ENCODE results near the gene SORBS1.
A peak's percentile ranks its signal among the peaks of the same experiment; 100 is the strongest.

Gene SORBS1

DNA sequence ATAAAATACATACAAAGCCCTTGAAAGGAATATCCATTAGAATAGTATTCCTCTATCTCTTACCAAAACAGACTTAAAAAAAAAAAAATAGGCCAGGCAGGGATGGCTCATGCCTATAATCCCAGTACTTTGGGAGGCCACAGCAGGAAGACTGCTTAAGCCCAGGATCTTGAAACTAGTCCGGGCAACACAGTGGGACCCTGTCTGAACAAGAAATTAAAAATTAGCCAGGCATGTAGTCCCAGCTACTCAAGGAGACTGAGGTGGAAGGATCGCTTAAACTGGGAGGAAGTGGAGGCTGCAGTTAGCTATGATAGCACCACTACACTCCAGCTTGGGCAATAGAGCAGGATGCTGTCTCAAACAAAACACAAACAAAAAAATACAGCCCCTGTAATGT lies 280.0 kb downstream of the SORBS1 start:
- no peak for DNase-seq

- DNase-seq = no peak
Measured at GRCh38 chr10:95280637-95281036, 280.5 kb downstream of the SORBS1 start.

DNA sequence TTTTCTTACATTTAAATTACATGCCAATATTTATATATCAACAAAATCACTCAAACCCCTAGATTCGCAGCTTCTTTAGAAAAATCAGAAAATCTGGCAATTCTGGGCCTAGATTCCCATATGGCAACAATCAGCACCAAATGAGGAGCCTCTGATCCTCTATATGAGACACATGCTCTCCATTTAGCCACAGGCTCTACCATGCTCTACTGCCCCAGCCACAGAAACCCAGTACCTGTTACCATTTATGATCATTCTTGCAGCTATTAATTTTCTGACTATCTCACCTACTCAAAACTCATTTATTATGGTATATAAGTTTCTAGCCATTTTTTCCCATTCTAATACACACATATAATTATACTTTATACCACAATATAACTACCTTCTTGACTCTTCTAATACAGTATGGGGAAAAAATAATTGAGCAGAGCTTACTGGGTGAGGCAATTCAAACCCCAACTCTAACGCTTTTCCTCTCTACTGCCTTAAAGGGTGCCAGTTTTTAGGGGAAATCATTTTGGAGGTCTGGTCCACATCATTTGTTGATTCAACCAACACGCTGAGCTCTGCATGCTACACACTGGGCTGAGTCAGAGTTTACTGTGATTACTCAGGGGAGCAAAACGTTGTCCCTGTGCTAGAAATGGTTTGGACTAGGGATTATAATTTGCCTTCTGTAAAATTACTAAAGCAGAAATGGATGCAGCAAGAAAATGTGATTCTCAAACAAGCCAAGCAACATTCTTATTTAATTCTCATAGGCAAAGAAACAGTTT lies 281.9 kb downstream of the SORBS1 start:
- DNase-seq = peak; percentile 65

- DNase-seq = peak; percentile 61
Measured at GRCh38 chr10:95278061-95278988, 282.8 kb downstream of the SORBS1 start.

DNA sequence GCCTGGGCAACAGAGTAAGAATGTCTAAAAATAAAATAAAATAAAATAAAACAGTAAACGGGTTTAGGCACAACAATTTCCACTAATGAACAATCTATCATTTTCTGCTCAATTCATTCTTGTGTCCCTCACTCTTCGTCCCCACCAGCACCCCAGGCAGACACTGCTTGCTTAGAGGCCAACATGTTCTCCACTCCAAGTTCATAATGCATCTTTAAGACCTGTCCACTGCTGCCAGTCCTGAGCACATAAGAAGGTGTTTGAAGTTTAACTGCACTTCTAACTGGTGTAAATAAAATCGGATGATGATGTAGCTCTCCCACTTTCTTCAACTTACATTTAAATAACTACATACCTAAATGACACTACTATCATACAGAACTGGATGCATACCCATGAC lies 283.6 kb downstream of the SORBS1 start:
- DNase-seq = no peak

GRCh38 chr10:95277201-95277570 lies 284.0 kb downstream of the SORBS1 start:
- no peak for DNase-seq

GRCh38 chr10:95276367-95277200 lies 284.6 kb downstream of the SORBS1 start:
- DNase-seq = no peak

DNA sequence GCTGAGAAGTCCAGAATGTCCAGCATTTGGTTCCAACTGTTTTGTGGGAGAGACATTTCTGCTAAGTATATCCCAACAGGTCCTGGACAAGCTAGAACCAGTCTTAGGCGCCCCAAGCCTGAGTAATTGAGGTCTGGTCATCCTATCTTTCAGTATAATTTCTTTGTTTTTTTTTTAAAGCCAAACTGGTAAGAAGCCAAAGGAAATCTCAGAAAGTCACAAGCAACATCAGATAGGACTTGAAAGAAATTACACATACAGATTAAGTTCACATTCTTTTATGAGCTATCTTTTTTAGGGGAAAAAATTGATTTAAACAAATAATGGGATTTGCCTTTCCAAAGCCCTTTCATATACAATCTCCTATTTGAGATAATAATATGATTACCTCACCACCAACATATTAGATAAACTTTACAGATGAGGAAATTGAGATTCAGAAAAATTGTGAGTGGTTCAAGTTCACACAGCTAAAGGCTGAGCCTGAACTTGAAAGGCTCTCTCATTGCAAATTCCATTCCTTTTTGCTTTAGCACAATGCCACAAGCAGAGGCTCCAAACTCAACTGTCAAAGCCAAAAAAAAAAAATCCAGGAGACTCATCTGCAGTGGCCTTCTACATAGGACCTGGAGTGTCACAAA lies 285.3 kb downstream of the SORBS1 start:
- DNase-seq = peak; percentile 28

DNA sequence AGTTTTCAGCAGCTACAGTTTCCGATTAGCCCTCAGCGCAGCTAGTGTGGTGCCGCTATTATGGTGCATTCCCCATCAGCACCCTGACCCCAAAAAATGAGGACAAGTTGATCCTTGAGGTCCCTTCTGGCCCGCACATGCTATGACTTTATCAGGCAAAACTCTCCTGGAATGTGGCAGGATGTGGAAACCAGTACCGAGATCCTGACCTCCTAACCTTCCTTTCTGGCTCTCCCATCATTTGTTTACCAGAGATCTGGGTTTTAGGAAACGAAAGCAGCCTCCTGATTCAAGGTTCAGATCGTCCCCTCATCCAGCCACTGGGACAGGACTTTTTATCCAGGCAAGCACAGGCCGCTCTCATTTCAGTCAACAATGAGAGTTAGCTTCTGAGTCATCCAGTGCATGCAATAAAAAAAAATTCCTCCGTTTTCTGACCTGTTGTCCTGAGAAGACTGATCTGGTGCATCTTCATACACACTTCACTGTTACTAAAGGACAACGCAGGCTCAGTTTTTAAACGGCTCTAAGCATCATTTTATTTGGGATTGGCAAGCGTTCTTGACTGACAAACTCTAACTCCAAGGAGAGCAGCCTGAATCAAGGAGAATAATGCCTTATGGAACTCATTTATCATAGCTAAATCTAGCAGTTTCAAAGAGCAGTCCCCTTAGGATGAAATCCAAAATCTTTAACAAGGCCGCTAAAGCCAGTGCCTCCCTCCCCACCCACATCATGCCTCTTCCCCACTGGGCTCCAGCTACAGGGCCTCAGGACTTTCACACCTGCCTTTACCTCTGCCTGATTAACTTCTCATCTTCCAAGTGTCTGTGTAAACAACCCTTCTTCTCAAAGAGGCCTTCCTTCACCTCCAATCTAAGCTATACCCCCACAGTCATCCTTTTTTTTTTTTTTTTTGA lies 287.5 kb downstream of the SORBS1 start:
- DNase-seq = peak; percentile 80

- no peak for DNase-seq
Measured at GRCh38 chr10:95268438-95268837, 292.7 kb downstream of the SORBS1 start.

DNA sequence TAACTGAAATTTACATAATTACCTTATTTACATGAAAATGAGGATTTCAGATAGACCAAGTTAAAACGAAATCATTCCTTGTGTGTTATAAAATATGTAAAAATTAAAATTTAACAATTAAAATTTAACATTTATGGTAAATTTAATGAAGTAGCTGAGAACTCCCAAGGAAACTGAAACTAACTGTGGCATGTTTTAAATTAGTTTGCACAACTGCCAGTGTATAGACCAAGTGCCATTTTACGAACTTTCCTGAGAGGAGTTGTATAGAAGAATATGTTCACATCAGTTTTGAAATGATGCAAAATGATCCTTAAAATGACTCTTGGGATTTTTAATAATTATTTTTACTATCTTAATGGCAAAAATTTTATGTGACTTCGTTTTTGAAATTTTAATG lies 293.9 kb downstream of the SORBS1 start:
- no peak for DNase-seq

DNA sequence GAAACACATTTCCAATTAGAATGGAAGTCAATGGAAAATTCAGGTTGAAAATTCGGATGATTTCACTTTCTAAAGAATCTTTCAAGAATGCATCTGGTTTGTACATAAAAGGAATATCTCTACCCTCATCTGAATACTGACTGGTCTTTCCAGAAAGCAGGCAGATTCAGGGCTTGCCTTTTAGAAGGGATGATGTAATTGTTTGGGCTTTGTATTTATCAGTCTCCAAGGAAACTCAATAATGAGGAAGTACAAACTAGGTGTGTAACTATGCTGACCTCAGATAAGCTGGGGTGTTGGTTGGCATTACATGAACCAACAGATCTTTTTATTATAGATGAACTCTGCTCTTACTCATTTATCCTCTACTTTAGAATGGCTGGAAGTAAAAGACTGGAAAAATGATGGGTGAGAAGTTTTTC lies 294.5 kb downstream of the SORBS1 start:
- DNase-seq = peak; percentile 88

- DNase-seq = no peak
Measured at GRCh38 chr10:95265572-95265971, 295.6 kb downstream of the SORBS1 start.

DNA sequence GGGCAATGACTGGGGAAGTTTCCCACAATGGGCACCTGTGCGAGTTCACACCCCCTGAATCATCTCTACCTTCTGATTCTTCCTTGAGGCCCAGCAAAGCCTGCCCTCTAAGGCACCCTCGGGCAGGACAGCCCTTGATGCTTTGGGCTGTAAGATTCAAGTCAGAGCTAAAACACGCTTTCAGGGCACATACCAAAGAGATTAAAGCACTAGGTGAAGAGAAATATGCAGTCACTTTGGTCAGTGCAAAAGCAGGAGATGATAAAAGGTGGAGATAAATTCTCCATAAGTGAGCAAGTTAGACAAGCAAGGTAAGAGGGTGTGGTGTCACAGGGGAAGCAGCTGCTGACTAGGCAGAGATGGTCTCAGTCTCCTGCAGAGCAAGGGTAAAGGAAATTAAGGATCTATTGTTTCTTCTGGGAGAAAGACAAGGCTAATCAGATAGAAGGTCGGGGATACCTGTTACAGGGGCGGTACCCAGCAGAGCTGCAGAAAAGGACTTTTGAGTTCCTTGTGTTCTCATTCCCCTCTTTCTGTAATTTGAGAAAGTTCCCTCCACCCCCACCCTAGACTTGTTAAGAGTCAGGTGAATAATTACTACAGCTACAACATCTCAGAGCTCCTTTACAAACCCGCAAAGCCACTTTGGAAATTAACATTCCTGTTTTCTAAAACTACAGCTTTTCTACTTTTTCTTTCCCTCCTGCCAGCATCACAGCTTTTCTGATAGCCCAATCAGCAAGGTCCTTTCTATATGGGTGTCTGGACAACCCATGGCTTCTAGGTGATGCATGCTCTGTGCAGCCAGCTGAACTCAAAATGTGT lies 296.7 kb downstream of the SORBS1 start:
- DNase-seq = no peak

DNA sequence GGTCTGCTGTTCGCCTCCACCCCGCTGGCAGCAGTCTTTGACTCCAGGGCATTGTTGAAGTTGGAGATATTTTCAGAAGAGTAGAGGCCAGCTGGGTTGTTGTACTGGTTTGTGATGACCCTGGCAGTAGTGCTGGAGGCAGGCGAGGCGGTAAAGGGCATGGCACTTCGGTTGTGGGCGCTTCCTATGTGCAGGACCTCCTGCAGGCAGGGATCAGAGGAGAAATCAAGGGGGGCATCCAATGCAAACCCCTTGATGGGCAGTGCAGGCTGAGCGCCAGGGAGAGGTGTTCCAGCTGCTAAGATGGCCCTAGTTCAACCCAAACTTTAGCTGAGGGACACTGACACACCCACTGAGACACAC lies 297.3 kb downstream of the SORBS1 start:
- no peak for DNase-seq

- DNase-seq = no peak
Measured at GRCh38 chr10:95262763-95263518, 298.2 kb downstream of the SORBS1 start.

GRCh38 chr10:95261926-95262325 lies 299.2 kb downstream of the SORBS1 start:
- no peak for DNase-seq

Measured in fibroblast of skin of right quadriceps (primary cell).